Measurements from ENCODE around the gene STXBP5.
"Not testable (repeated sequence)": the region's sequence is repeated elsewhere in the genome, so short reads cannot be mapped to it uniquely, and the experiment has no call there.

STXBP5 gene

GRCh38 chr6:147310521-147310920, 106.3 kb downstream of the STXBP5 start:
- no peak for DNase-seq

GRCh38 chr6:147311218-147311617, 107.0 kb downstream of the STXBP5 start:
- DNase-seq: no peak

GRCh38 chr6:147321260-147321659, 117.0 kb downstream of the STXBP5 start:
- DNase-seq: no peak

GRCh38 chr6:147322299-147323162, 118.3 kb downstream of the STXBP5 start:
- DNase-seq: no peak

- no peak for DNase-seq
Observed at GRCh38 chr6:147325557-147325956, 121.3 kb downstream of the STXBP5 start.

- DNase-seq: no peak
Observed at GRCh38 chr6:147331401-147331800, 127.2 kb downstream of the STXBP5 start.

DNA sequence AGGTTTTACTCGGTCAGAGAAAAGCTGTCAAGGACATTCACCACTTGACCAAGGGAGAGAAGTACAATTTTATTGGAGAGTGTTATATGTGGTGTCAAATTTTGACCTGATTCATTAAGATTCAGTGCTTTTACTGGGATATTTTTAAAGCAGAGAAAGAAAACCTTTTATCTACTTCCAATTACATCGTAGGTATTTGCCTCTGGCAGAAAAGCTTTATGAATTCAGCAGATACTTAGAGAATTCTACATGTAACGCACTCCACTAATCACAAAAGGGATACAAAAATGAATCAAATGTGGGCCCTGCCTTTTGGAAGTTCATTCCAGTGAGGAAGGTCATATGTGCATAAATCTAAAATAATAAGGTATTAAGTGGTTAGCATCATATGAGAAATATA, 133.7 kb downstream of the STXBP5 start:
- no peak for DNase-seq

DNA sequence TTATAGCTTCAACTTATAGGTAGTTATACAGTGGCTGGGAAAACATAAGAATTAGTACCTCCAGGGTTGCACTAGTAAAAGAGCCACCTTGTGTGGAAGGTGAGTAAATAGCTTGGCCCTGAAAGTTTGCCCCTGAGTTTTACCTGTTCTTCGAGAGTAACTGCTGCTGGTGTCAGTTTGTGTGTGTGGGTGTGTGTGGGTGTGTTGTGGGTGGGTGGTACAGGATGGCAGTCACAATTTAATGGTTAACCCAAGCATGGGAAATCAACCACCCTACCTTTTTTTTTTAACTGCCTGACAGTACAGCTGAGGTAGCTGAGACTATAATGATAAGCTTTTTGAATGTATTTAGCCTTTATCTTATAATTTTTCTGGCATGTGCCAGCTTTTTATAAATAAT, 137.3 kb downstream of the STXBP5 start:
- DNase-seq: no peak

DNA sequence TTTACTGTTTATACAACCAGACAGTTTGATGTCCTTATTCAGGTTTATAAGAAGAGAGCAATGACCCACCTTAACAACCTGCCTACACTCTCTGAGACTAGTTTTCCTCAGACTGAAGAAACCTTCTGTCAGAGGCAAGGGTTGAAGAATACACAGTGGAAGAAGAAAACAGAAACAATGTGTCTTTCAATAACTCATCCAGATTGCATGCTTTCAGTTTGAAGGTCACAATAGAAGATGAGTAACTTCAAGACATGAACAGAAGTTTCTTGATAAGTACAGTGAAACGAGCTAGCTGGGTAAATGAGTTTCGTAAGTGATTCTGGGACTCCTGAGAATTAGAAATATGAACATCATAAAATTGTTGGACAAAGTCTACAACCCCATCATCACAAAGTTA, 141.7 kb downstream of the STXBP5 start:
- DNase-seq: no peak

DNA sequence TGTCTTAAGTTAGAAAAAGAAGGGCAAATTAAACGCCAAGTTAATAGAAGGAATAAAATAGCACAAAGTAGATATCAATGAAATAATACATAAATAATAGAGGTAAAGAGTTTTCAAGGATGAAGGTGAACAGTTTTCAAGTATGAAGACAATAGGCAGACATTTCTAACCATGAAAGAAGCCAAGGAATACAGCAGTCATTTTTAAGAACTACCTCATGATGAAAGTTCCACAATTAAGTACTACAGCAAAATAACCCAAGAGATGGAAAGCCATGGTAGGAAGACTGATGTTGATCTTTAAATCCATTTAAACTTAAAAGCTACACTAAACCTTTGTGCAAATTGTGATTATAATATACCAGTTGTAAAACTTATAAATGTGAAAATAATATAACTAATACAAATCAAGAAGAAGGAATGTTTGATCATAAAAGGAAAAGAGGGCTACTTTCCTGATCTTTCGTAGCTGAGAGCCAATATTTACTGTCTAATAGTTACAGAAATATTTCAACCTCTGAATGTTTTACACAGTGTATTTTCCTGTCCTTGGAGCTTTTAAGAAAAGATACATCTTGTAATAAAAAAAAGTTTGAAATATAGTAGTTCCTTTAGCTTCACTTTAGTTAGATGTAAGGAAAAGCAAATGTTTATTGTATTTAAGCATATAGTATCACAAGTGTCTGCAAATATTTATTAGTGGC, 143.1 kb downstream of the STXBP5 start:
- DNase-seq: no peak

GRCh38 chr6:147347882-147348575, 143.8 kb downstream of the STXBP5 start:
- no peak for DNase-seq

DNA sequence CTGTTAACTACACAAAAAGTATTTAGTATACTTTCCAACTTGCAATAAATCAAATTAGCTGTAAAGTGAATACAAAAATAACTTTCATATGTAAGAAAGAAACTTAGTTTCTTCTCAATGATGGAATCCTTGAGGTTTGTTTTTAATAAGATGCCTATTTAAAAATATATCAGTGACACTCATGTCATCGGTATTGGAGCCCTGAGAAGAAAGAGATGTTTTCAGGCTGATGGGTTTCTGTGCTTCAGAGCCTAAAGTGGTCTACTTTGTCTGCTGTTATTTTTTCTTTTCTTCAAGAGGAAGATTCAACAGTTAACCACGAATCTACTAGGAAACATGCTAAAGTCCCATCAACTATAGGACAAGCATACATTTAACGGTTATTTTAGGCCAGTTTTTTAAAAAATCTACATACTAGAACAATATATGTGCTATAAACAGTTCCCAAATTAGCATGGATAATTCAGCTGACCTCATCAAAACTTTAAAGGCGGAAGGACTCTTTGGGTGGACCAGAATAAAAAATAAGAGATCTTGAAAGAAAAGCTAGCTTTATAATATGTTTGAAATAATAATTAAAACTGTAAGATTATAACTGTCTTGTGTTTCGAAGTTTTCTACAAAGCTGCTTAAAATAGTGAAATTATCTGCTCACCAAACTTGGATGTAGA, 157.2 kb downstream of the STXBP5 start:
- no peak for DNase-seq

DNA sequence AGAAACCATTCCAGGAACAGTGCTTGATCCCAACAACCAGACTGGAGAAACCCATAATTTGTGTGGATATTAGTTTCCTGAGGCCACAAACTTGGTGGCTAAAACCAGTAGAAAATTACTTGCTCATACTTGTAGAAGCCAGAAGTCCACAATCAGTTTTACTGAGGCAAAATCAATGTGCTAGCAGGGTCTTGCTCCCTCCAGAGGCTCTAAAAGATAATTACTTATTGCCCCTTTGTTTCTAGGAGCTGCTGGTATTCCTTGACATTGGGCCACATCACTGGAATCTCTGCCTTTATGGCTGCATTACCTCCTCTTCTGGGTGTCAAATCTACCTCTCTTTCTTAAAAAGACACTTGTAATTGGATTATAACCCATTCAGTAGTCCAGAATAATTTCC, 162.1 kb downstream of the STXBP5 start:
- no peak for DNase-seq

GRCh38 chr6:147371325-147371724, 167.1 kb downstream of the STXBP5 start:
- DNase-seq: no peak

GRCh38 chr6:147372806-147373205, 168.6 kb downstream of the STXBP5 start:
- DNase-seq: no peak

GRCh38 chr6:147378819-147379218, 174.6 kb downstream of the STXBP5 start:
- no peak for DNase-seq

GRCh38 chr6:147380841-147381240, 176.6 kb downstream of the STXBP5 start:
- not testable (repeated sequence) for DNase-seq

DNA sequence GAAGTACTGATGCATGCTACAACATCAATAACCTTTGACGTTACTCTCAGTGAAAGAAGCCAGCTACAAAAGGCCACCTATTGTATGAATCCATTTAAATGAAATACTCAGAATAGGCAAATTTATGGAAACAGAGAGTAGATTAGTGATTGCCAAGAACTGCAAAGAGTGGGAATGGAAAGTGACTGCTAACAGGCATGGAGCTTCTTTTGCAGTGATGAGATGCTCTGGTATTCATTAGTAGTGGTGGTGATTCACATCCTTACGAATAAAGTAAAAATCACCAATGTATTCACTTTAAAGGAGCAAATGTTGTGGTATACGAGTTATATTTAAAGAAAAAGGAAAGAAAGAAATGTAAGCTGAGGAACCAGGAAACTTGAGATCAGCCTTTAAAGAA, 177.5 kb downstream of the STXBP5 start:
- DNase-seq: no peak

- no peak for DNase-seq
Observed at GRCh38 chr6:147382945-147383554, 178.8 kb downstream of the STXBP5 start.

DNA sequence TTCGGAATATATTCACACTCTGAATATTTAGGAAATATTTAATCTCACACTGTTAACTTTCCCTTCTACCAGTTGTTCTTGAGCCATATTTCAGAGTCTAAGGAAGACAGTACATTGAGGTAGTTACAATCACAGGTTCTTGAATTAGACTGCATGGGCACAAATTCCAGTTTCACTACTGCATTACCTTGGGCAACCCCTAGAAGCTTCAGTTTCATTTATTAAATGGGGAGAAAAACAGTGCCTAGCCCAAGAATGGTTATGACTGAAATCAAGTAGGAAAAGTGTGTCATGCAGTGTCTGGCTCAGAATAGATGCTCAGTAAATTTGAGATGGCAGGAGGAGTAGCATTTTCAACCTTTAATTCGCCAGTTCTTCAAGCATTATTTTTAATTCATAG, 179.8 kb downstream of the STXBP5 start:
- no peak for DNase-seq

- no peak for DNase-seq
Observed at GRCh38 chr6:147384737-147385710, 180.8 kb downstream of the STXBP5 start.

All from activated CD4-positive, alpha-beta T cell treated with anti-CD3 and anti-CD28 coated beads for 1 hour (primary cell).